CD4-positive, alpha-beta T cell treated with Interleukin-17A for 1 hour (primary cell): Measurements from ENCODE around the gene PARD3.

Source experiments
- DNase-seq: peaks from one replicate; pipeline ENCODE4 v3.0.0-alpha.2; 2020

PARD3 gene

GRCh38 chr10:34235164-34235832, 579.8 kb downstream of the PARD3 start:
- no peak for DNase-seq

DNA sequence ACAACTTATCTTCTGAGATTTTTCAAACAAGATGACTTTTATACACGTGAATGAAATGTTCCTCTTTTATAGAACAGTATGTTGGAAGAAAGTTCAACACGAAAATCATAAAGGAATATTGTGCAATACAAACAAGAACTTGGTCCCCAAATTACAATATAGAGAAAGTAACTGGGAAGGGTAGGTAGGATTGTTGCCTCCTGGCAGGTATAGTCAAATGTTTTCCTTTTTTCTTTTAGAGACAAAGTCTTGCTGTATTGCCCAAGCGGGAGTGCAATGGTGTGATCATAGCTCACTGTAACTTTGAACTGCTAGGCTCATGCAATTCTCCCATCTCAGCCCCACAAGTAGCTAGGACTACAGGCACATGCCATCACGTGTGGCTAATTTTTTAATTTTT, 582.6 kb downstream of the PARD3 start:
- DNase-seq = no peak

DNA sequence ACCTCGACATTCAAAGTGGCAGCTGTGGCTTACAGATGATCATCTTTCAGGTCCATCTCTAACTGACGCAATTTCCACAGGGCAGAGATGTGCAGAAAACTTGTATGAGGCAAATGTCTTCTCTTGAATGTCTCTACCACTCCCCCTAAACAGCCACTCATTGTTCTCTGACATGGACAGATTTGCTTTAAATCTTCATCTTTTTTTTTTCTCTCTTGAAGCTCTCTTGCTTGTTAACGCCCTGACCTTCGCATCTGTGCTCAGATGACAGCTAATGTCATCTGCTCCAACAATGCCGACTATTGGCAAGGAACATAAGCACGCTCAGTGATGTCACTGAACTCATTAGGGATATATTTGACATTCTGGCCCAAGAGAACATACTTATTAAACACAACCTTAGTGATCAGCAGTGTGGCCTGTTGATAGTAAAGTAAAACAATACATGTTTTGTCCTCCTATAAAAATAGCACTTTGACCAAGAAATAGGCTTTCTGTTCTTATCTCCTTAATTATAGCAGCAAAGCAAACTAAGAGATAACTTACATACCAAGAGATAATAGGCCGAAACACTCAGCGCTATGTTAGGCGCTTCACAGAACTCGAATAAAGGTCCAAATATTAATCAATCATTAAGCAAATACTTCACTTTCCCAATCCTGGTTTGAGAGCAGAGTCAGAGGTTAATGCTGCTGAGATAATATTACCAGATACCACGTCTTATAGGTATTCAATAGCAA, 583.5 kb downstream of the PARD3 start:
- no peak for DNase-seq

GRCh38 chr10:34229917-34230316, 585.2 kb downstream of the PARD3 start:
- DNase-seq = no peak

DNA sequence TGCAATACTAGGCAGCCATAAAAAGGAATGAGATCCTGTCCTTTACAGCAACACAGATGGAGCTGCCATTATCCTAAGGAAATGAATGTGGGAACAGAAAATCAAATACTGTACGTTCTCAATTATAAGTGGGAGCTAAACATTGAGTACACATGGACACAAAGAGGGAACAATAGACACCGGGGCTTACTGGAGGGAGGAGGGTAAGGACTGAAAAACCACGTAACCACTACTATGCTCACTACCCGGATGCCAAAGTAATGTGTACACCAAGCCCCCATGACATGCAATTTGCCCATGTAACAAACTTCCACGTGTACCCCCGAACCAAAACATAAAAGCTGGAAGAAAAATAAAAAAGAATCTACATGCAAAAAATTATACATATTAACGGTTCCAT, 587.0 kb downstream of the PARD3 start:
- DNase-seq = no peak

GRCh38 chr10:34224639-34225038, 590.5 kb downstream of the PARD3 start:
- DNase-seq = no peak

GRCh38 chr10:34223658-34224057, 591.4 kb downstream of the PARD3 start:
- no peak for DNase-seq

- no peak for DNase-seq
Measured at GRCh38 chr10:34222359-34222758, 592.7 kb downstream of the PARD3 start.

DNA sequence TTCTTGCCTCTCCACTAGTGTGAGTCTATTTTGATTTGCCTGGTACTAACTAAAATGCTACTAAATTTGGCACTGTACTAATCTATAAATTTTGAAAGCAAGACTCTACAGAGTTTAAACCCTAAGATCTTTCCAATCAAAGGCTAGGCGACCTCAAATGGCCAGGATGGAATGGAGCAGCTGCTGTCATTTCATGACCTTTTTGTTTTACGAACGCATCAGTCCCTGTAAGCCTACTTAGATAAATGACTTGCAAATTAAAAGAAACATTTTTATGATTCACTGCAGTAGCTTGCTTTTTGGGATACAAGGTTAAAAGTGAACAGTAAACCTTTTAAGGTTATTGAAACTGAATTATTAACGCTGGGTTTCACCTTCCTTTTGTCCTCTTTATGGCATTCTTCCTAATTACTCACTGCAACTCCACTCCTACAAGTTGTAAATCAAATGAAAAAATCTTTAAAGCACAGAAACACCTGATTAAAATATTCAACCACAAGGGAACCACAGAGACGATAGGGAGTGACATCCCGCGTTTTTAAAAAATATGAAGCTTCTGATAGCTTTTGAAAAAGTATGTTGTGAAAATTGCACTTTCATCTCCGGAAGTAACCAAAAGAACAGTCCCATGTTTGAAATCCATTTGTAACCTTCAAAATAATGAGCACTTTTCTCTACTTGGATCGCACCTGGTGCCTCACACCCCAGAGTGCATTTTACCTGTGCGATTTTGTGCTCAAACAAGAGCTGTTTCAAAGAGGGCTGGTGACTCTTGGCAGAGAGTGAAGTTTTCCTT, 595.1 kb downstream of the PARD3 start:
- no peak for DNase-seq

- DNase-seq = no peak
Measured at GRCh38 chr10:34217524-34217923, 597.6 kb downstream of the PARD3 start.

- DNase-seq = no peak
Measured at GRCh38 chr10:34216348-34216945, 598.6 kb downstream of the PARD3 start.

DNA sequence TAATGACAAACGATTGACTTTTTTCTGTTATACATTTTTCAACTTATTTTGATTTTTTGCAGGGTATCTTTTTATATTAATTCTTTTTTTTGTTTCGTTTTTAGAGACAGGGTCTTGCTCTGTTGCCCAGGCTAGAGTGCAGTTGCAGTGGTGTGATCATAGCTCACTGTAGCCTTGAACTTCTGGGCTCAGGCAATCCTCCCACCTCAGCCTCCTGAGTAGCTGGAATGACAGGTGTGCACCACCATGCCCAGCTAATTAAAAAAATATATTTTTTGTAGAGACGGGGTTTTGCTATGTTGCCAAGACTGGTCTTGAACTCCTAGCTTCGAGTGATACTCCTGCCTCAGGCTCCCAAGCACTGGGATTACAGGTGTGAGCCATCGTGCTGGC, 601.3 kb downstream of the PARD3 start:
- DNase-seq = no peak

DNA sequence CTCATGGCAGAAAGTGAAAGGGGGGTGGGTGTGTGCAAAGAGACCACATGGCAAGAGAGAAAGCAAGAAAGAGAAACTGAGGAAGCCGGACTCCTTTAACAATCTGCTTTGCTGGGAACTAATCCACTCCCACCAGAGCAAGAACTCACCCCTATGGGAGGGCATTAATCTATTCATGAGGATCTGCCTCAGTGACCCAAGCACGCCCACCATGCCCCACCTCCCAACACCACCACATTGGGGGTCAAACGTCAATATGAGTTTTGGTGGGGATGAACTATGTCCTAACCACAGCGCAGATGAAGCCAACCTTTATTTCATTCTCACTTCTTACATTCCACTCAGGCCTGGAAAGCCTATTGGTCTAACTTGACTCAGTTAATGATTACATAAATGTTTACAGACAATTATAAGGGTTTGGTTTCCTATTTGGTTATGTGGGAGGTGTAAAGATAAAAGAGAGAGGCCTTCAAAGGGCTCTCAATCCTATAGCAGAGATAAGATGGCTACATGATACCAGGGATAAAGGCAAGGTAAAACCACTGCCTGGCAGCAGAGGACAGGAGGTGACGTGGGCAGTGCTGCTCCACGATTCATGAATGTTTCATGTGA, 601.8 kb downstream of the PARD3 start:
- DNase-seq = no peak

GRCh38 chr10:34207343-34207742, 607.8 kb downstream of the PARD3 start:
- no peak for DNase-seq

- no peak for DNase-seq
Measured at GRCh38 chr10:34206935-34207268, 608.2 kb downstream of the PARD3 start.

- DNase-seq = no peak
Measured at GRCh38 chr10:34206078-34206934, 608.8 kb downstream of the PARD3 start.

DNA sequence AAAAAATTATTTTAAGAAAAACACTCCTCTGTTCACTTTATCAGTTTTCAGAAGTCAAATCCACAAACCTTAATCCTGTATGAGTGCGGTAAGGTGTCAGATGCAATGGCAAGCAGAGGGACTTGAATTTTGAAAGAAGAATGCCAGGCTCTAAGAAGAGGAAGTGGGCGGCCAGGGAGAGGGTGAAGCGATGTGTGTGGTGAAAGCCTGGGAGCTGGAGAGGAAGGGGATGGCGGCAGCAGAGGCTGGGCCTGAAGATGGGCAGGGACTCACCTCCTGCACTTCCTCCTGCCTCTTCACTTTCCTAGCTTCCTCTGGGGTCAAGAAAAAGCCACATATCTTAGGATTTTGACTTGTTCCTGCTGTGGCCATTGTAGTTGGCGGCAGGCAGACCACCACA, 609.6 kb downstream of the PARD3 start:
- no peak for DNase-seq

GRCh38 chr10:34203966-34204630, 611.0 kb downstream of the PARD3 start:
- no peak for DNase-seq

- no peak for DNase-seq
Measured at GRCh38 chr10:34200355-34200901, 614.7 kb downstream of the PARD3 start.

DNA sequence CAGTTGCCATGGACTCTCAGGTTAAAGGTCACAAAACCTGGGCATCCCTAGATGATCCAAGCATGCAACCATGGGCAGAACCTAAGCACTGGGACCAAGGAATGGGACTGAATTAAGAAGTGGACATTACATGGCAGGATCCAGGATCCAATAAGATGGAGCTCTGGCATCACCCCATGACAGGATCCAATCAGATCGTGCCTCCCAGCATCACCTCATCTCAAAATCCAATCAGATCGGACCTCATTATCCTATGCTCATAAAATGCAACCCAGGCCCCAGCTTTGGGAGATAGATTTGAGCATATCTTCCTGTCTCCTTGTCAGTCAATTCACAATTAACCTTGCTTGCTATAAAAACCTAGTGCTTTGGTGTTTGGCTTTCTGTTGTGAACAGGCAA, 616.1 kb downstream of the PARD3 start:
- no peak for DNase-seq

DNA sequence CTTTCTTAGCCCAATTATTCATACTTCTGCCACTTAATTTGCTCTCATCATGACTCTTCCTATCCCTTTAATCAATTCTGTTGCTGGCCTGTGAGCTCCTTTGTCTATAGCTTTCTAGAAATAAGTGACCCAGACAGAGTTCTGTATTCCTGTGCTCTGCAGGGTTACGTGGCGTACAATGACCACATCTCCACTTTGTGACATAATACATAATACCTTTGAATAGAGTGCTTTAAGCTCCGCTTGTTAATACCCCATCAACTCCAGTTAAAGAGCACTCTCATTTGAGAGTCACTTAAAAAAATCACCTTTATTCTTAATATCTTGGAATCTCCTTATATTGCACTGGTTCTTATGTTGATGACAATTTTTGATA, 619.0 kb downstream of the PARD3 start:
- no peak for DNase-seq
